IPS-15b (cell line): ENCODE data around the gene ZBTB16.

ENCODE experiments used
- H3K27me3 ChIP-seq: one replicate; pipeline ENCODE4 v1.6.1; 2013; ENCODE audit warnings: low read length; ENCODE audit not compliant: control insufficient read depth, insufficient read depth
- H3K36me3 ChIP-seq: one replicate; pipeline ENCODE4 v1.6.1; 2013; ENCODE audit warnings: low read length; ENCODE audit not compliant: control insufficient read depth, insufficient read depth
- H3K4me1 ChIP-seq: one replicate; pipeline ENCODE4 v1.6.1; 2013; ENCODE audit warnings: mild to moderate bottlenecking, low read length; ENCODE audit not compliant: control insufficient read depth, insufficient read depth
- H3K4me3 ChIP-seq: one replicate; pipeline ENCODE4 v1.5.1; 2013; ENCODE audit warnings: low read depth, low read length
- H3K9ac ChIP-seq: one replicate; pipeline ENCODE4 v1.6.1; 2013; ENCODE audit warnings: low read depth, mild to moderate bottlenecking, low read length
- H3K9me3 ChIP-seq: one replicate; pipeline ENCODE4 v1.6.1; 2013; ENCODE audit warnings: mild to moderate bottlenecking, low read length; ENCODE audit not compliant: control insufficient read depth, insufficient read depth

The ZBTB16 gene

GRCh38 chr11:114079511-114080065 lies 20.1 kb downstream of the ZBTB16 start:
- Histone ChIP-seq H3K4me3 (no peak overlapping the region), H3K27me3 (peaks cover 59% of the 10 kb centered on the region), H3K36me3 (no peaks in the 10 kb centered on the region), H3K9me3 (no peaks in the 10 kb centered on the region), H3K4me1 (peaks cover 3% of the 10 kb centered on the region), H3K9ac (no peak overlapping the region)

GRCh38 chr11:114080219-114080618 lies 20.7 kb downstream of the ZBTB16 start:
- Histone ChIP-seq H3K4me3 (no peak overlapping the region), H3K36me3 (no peaks in the 10 kb centered on the region), H3K9me3 (no peaks in the 10 kb centered on the region), H3K9ac (no peak overlapping the region), H3K27me3 (peaks cover 57% of the 10 kb centered on the region), H3K4me1 (peaks cover 3% of the 10 kb centered on the region)

- Histone ChIP-seq H3K9me3 (no peaks in the 10 kb centered on the region), H3K4me1 (peaks cover 3% of the 10 kb centered on the region), H3K4me3 (no peak overlapping the region), H3K9ac (no peak overlapping the region), H3K36me3 (no peaks in the 10 kb centered on the region), H3K27me3 (peaks cover 57% of the 10 kb centered on the region)
Observed at GRCh38 chr11:114080769-114081168, 21.3 kb downstream of the ZBTB16 start.

DNA sequence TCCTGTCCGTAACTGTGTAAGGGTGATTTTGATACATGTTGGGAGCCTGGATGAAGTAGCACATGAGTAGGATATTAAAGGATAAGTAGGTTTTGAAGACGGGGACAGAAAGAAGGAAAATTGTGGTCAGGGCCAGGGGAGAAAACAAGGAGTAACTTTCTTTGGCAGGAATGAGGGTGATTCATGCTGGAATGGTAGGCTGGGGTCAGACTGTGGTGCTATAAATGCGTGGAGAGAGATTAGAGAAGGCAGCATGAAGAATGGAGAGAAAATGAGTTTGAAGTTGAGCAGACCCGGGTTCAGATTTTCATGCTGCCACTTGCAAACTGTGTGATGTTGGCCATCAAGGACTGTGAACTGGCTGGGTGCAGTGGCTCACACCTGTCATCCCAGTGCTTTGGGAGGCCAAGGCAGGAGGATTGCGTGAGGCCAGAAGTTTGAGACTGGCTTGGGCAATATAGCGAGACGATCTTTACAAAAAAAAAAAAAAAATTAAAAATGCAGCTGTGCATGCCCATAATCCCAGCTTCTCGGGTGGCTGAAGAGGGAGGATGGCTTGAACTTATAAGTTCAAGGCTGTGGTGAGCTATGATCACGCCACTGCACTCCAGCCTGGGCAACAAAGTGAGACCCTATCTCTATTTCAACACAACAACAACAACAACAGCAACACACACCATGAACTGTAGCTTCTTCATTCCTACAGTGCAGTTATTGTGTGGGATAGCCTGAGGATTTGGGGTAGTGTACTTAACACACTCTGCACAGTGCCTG lies 22.3 kb downstream of the ZBTB16 start:
- Histone ChIP-seq H3K4me3 (no peak overlapping the region), H3K9ac (no peak overlapping the region), H3K9me3 (no peaks in the 10 kb centered on the region), H3K27me3 (peaks cover 51% of the 10 kb centered on the region), H3K36me3 (no peaks in the 10 kb centered on the region), H3K4me1 (peaks cover 3% of the 10 kb centered on the region)

- H3K9ac ChIP-seq, result no peak overlapping the region
- H3K4me3 ChIP-seq, result no peak overlapping the region
- H3K4me1 ChIP-seq, result peaks cover 3% of the 10 kb centered on the region
- H3K27me3 ChIP-seq, result peaks cover 49% of the 10 kb centered on the region
- H3K9me3 ChIP-seq, result no peaks in the 10 kb centered on the region
- no peaks in the 10 kb centered on the region for H3K36me3 ChIP-seq
Observed at GRCh38 chr11:114082415-114082748, 22.9 kb downstream of the ZBTB16 start.

DNA sequence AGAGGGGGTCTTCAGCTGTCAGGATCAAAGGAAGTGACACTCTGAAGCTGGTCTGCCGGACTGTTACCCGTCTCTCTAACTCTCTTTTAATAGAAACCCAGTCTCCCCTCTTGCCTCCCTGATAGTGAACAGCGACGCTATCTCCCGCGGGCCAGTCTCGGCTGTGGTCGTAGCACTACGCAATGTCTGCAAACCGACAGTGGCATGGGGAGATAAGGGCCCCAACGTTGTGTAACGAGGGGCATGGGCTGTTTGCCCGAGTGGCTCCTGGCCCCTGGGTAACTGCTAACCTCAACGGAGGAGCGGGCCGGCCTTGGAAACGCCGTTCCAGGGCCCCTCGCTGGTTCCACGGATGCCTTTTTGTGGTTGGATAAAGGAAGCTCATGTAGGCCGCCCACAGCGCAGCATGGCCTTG lies 23.3 kb downstream of the ZBTB16 start:
- Histone ChIP-seq H3K36me3 (no peaks in the 10 kb centered on the region), H3K4me3 (no peak overlapping the region), H3K9me3 (no peaks in the 10 kb centered on the region), H3K27me3 (peaks cover 46% of the 10 kb centered on the region), H3K4me1 (no peaks in the 10 kb centered on the region), H3K9ac (no peak overlapping the region)

GRCh38 chr11:114083391-114084252 lies 24.1 kb downstream of the ZBTB16 start:
- no peak overlapping the region for H3K4me3 ChIP-seq
- peaks cover 38% of the 10 kb centered on the region for H3K27me3 ChIP-seq
- H3K36me3 ChIP-seq, result no peaks in the 10 kb centered on the region
- H3K4me1 ChIP-seq, result no peaks in the 10 kb centered on the region
- H3K9ac ChIP-seq, result no peak overlapping the region
- H3K9me3 ChIP-seq, result no peaks in the 10 kb centered on the region

GRCh38 chr11:114084414-114084813 lies 24.9 kb downstream of the ZBTB16 start:
- Histone ChIP-seq H3K4me3 (no peak overlapping the region), H3K9ac (no peak overlapping the region), H3K4me1 (no peaks in the 10 kb centered on the region), H3K27me3 (peaks cover 31% of the 10 kb centered on the region), H3K9me3 (no peaks in the 10 kb centered on the region), H3K36me3 (no peaks in the 10 kb centered on the region)

- no peak overlapping the region for H3K9ac ChIP-seq
- no peaks in the 10 kb centered on the region for H3K9me3 ChIP-seq
- no peaks in the 10 kb centered on the region for H3K4me1 ChIP-seq
- H3K27me3 ChIP-seq, result peaks cover 14% of the 10 kb centered on the region
- H3K4me3 ChIP-seq, result no peak overlapping the region
- no peaks in the 10 kb centered on the region for H3K36me3 ChIP-seq
Observed at GRCh38 chr11:114085965-114086793, 26.7 kb downstream of the ZBTB16 start.

GRCh38 chr11:114087025-114087424 lies 27.5 kb downstream of the ZBTB16 start:
- no peaks in the 10 kb centered on the region for H3K9me3 ChIP-seq

DNA sequence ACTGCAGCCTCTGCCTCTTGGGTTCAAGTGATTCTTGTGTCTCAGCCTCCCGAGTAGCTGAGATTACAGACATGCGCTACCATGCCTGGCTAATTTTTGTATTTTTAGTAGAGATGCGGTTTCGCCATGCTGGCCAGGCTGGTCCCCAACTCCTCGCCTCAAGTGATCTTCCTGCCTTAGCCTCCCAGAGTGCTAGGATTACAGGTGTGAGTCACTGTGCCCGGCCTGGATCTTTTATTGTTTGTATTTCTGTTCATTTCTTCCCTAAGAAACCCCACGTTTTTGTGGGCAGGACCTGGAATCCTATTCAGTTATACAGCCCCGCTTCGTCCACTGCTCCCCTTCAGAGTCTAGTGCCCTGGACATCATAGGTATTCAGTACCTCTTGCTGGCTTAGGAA lies 28.7 kb downstream of the ZBTB16 start:
- Histone ChIP-seq H3K9ac (no peak overlapping the region), H3K27me3 (peaks cover 7% of the 10 kb centered on the region), H3K4me1 (no peaks in the 10 kb centered on the region)

More at GRCh38 chr11:114087025-114087424, 27.5 kb downstream of the ZBTB16 start:
- peaks cover 7% of the 10 kb centered on the region for H3K27me3 ChIP-seq
- H3K4me3 ChIP-seq, result no peak overlapping the region
- H3K36me3 ChIP-seq, result no peaks in the 10 kb centered on the region
- no peak overlapping the region for H3K9ac ChIP-seq
- no peaks in the 10 kb centered on the region for H3K4me1 ChIP-seq

More for the DNA sequence above, 28.7 kb downstream of the ZBTB16 start:
- Histone ChIP-seq H3K9me3 (no peaks in the 10 kb centered on the region), H3K4me3 (no peak overlapping the region), H3K36me3 (no peaks in the 10 kb centered on the region)
